HUES48 (cell line): ENCODE data around the gene MAPK14.

Experiments
- H3K27ac ChIP-seq: one replicate; pipeline ENCODE4 v1.7.0; 2013; ENCODE audit warnings: low read depth, low read length, inconsistent platforms
- H3K27me3 ChIP-seq: 2 replicates; pipeline ENCODE4 v1.6.1; 2013; ENCODE audit warnings: mild to moderate bottlenecking, low read length; ENCODE audit not compliant: control insufficient read depth, insufficient read depth
- H3K36me3 ChIP-seq: 2 replicates; pipeline ENCODE4 v1.6.1; 2013; ENCODE audit warnings: low read length; ENCODE audit not compliant: control insufficient read depth, insufficient read depth
- H3K4me1 ChIP-seq: 2 replicates; pipeline ENCODE4 v1.6.1; 2013; ENCODE audit warnings: mild to moderate bottlenecking, low read length; ENCODE audit not compliant: control insufficient read depth, insufficient read depth
- H3K4me3 ChIP-seq: 2 replicates; pipeline ENCODE4 v1.5.1; 2013; ENCODE audit warnings: mild to moderate bottlenecking, low read depth, low read length
- H3K9ac ChIP-seq: 2 replicates; pipeline ENCODE4 v1.6.1; 2013; ENCODE audit warnings: mild to moderate bottlenecking, low read depth, low read length, moderate library complexity
- H3K9me3 ChIP-seq: 2 replicates; pipeline ENCODE4 v1.6.1; 2013; ENCODE audit warnings: low read length; ENCODE audit not compliant: control insufficient read depth, insufficient read depth

MAPK14 gene

DNA sequence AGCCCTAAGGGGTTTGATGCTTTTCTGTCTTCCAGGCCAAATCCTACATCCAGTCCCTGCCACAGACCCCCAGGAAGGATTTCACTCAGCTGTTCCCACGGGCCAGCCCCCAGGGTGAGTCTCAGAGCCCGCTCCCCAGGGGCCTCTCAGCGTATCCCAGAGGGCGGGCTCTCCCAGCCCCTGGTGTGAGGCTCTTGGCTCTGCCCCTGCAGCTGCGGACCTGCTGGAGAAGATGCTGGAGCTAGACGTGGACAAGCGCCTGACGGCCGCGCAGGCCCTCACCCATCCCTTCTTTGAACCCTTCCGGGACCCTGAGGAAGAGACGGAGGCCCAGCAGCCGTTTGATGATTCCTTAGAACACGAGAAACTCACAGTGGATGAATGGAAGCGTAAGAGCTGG lies 111.1 kb downstream of the MAPK14 start:
- Histone ChIP-seq H3K27me3 (no peaks in the 10 kb centered on the region), H3K9me3 (no peaks in the 10 kb centered on the region), H3K27ac (no peak overlapping the region), H3K9ac (no peak overlapping the region), H3K4me3 (no peak overlapping the region), H3K36me3 (0 out of 2 replicates have a peak, but pooled peaks cover 7% of the 10 kb centered on the region), H3K4me1 (peaks cover 10% of the 10 kb centered on the region)

DNA sequence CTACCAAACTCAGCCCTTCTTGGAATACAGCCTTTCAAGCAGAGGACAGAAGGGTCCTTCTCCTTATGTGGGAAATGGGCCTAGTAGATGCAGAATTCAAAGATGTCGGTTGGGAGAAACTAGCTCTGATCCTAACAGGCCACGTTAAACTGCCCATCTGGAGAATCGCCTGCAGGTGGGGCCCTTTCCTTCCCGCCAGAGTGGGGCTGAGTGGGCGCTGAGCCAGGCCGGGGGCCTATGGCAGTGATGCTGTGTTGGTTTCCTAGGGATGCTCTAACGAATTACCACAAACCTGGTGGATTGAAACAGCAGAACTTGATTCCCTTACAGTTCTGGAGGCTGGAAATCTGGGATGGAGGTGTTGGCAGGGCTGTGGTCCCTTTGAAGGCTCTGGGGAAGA lies 111.8 kb downstream of the MAPK14 start:
- peaks cover 10% of the 10 kb centered on the region for H3K4me1 ChIP-seq
- H3K4me3 ChIP-seq, result no peak overlapping the region
- no peak overlapping the region for H3K27ac ChIP-seq
- H3K9me3 ChIP-seq, result no peaks in the 10 kb centered on the region
- no peaks in the 10 kb centered on the region for H3K27me3 ChIP-seq
- no peak overlapping the region for H3K9ac ChIP-seq
- H3K36me3 ChIP-seq, result 0 out of 2 replicates have a peak, but pooled peaks cover 7% of the 10 kb centered on the region

DNA sequence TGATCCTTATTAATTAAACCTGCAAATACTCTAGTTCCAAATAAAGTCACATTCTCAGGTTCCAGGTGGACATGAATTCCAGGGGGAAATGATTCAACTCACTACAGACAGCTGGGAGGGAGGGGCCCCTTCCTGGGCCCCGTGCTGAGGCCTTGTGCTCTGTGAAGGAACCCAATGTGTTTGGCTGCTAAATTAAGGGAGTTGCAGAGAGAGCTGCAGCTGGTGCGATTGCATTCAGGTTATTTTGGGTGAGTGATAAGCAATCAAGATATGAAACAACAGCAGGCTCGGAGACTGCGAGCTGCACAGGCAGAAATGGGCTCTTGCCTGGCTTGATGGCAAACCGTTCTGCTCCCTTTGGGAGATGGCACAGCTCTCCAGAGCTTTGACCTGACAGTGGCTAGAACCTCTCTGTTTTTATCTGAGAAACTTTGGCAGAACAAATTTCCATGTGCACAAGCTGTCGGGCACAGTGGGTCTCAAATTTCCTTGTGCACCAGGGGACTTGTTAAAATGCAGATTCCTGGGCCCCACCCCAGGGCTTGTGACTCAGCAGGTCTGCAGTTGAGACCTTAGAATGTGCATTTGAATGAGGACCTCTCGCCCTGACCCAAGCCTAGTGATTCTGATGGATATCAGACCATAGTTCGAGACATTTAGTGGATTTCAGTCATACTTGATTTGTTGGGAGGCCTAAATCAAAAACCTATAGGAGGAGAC lies 112.5 kb downstream of the MAPK14 start:
- H3K27ac ChIP-seq, result no peak overlapping the region
- no peaks in the 10 kb centered on the region for H3K9me3 ChIP-seq
- no peaks in the 10 kb centered on the region for H3K27me3 ChIP-seq
- H3K4me3 ChIP-seq, result no peak overlapping the region
- no peak overlapping the region for H3K9ac ChIP-seq
- H3K4me1 ChIP-seq, result peaks cover 10% of the 10 kb centered on the region
- H3K36me3 ChIP-seq, result 0 out of 2 replicates have a peak, but pooled peaks cover 7% of the 10 kb centered on the region

DNA sequence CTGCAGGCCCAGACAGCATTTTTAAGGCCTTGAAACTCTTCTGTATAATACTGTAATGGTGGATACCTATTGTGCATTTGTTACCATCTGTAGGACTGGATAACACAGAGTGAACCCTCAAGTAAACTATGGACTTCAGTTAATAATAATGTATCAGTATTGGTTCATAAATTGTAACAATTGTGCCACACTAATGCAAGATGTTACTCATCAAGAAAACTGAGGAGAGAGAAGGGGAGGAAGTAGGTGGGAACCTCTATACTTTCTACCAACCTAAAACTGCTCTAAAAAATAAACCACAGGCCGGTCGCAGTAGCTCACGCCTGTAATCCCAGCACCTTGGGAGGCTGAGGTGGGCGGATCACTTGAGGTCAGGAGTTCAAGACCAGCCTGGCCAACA lies 113.5 kb downstream of the MAPK14 start:
- H3K4me1 ChIP-seq, result peaks cover 10% of the 10 kb centered on the region
- 0 out of 2 replicates have a peak, but pooled peaks cover 7% of the 10 kb centered on the region for H3K36me3 ChIP-seq
- no peak overlapping the region for H3K9ac ChIP-seq
- H3K27me3 ChIP-seq, result no peaks in the 10 kb centered on the region
- H3K27ac ChIP-seq, result no peak overlapping the region
- no peak overlapping the region for H3K4me3 ChIP-seq
- H3K9me3 ChIP-seq, result no peaks in the 10 kb centered on the region

DNA sequence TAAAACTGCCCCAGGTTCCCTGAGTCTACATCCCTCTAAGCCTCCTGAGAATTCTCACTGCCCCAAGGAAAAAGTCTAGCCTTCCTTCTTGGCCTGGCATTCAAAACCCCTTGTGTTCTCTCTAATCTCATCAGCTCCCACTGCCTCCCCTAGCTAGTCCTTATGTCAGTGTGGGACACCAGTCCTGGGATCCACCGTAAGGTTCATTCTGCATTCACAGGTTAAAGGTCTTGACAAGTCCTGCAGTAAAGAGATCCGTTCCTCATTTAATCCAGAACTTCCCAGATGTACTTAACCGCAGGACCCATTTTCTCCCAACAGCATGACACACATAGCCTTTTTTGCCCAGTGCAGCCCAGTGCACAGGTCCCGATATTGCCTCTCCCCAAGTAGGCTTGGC lies 114.4 kb downstream of the MAPK14 start:
- H3K27me3 ChIP-seq, result no peaks in the 10 kb centered on the region
- no peak overlapping the region for H3K4me3 ChIP-seq
- no peak overlapping the region for H3K9ac ChIP-seq
- H3K27ac ChIP-seq, result no peak overlapping the region
- H3K36me3 ChIP-seq, result 0 out of 2 replicates have a peak, but pooled peaks cover 3% of the 10 kb centered on the region
- no peaks in the 10 kb centered on the region for H3K9me3 ChIP-seq
- peaks cover 10% of the 10 kb centered on the region for H3K4me1 ChIP-seq

DNA sequence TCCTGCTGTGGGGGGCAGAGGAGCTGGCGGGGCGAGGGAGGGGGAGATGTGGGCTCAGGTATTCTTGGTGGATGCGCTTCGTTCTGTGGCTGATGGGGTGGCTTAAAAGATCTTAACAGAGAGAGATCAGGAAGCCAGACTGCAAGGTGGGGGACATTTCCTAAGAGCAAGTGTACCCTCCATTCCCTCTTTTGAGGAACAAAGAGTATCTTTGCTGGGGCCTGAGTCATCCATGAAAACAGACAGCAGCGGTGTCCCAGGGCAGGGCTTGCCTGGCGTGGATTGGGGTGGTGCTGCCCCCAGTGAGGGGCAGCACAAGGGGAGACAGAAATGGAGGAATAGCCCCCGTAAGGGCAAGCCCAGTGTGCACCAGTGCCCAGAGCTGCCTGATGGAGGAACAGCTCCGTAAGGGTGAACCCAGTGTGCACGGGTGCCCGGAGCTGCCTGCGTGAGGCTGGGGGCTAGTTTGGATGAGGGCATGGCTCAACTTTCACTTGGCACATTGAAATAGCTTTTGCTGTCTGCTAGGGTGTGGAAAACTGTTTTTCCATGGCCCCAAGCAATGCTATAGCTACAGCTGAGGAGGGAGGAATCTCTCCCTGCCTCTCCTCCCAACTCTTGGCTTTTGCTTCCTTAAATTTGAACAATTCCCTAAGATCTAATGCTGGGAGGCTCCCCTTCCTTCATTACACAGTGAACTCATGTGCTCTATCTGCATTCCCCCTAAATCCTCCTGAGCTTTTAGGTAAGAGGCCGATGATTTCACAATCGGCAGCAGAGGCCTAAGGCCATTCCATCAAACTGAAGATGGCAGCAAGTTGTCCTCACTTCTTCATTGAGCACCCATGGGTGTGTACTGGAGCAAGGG lies 115.6 kb downstream of the MAPK14 start:
- Histone ChIP-seq H3K27ac (no peak overlapping the region), H3K9me3 (no peaks in the 10 kb centered on the region), H3K9ac (no peak overlapping the region), H3K27me3 (no peaks in the 10 kb centered on the region), H3K4me3 (no peak overlapping the region), H3K36me3 (0 out of 2 replicates have a peak, but pooled peaks cover 2% of the 10 kb centered on the region), H3K4me1 (peaks cover 10% of the 10 kb centered on the region)

DNA sequence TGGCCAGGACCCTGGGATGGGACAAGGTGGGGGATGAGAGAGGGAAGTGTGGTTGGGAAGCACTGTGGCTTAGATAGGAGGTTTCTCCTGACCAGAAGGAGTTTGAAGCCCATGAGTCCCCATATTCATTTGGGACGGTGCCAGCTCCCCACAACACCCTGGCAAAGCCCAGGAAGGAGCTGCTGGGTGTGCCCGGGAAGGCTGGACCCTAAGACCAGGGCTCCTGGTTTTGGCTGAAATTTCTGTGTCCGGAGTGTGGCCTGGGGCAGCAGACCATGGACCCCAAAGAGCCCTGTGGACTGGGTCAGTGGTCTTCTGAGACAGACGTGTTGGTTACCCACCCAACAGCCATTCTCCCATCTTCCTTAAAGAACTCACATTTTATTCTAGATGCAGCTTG lies 117.9 kb downstream of the MAPK14 start:
- Histone ChIP-seq H3K36me3 (no peaks in the 10 kb centered on the region), H3K4me3 (no peak overlapping the region), H3K27ac (no peak overlapping the region), H3K4me1 (peaks cover under 1% of the 10 kb centered on the region), H3K9ac (no peak overlapping the region), H3K9me3 (no peaks in the 10 kb centered on the region), H3K27me3 (no peaks in the 10 kb centered on the region)

DNA sequence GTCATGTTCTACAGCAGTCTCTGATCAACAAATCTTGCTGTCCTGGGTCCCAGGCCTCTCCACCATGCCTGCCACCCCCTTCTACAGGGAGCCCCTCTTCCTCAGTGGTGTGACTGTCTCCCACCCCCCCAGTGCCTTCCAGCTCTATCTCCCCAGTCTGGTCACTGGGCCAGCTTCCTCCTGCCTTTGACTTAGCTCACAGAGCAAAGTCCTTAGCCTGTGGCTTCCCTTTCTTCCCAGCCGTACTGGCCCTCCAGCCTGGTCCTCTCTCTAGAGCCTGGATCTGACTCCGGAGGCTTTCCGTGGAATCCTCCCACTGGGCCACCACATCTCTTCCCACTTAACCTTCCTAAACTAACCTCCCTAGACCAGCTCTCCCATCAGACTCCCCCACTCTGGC lies 119.7 kb downstream of the MAPK14 start:
- Histone ChIP-seq H3K27me3 (no peaks in the 10 kb centered on the region), H3K4me3 (no peak overlapping the region), H3K27ac (no peak overlapping the region), H3K9ac (no peak overlapping the region), H3K36me3 (no peaks in the 10 kb centered on the region), H3K4me1 (no peaks in the 10 kb centered on the region), H3K9me3 (no peaks in the 10 kb centered on the region)

DNA sequence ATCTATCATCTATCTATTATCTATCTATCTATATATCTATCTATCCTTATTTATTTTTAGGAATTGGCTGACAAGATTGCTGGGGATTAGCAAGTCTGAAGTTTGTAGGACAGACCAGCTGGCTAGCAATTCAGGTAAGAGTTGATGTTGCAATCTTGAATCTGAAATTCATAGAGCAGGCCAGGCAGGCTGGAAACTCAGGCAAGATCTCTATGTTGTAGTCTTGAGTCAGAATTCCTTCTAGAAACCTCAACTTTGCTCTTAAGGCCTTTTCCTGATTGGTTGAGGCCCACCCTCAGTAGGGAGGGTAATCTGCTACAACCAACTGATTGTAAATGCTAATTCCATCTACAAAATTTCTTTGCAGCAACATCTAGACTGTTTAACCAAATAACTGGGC lies 121.9 kb downstream of the MAPK14 start:
- Histone ChIP-seq H3K27me3 (no peaks in the 10 kb centered on the region), H3K27ac (no peak overlapping the region), H3K9ac (no peak overlapping the region), H3K4me3 (no peak overlapping the region), H3K4me1 (no peaks in the 10 kb centered on the region), H3K36me3 (no peaks in the 10 kb centered on the region), H3K9me3 (no peaks in the 10 kb centered on the region)

DNA sequence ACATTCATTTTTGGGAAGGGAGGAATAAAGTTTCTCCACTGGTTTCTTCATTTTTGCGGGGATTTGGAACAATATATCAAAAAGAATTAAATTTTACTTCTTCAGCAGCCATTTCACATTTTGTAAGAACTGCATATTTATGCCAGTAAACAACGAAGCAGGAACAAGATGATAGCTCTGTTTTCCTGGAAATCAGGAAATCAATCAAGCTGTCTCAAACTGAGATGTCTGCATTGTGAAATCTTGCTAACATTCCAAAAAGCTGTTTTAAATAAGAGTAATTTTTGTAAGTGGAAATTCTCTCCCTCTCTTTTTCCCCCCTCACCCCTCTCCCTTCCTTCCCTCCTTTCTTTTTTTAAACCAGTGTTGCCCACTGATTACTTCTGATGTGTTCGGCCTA lies 122.7 kb downstream of the MAPK14 start:
- Histone ChIP-seq H3K27me3 (no peaks in the 10 kb centered on the region), H3K36me3 (no peaks in the 10 kb centered on the region), H3K27ac (no peak overlapping the region), H3K9me3 (0 out of 2 replicates have a peak, but pooled peaks cover 1% of the 10 kb centered on the region), H3K4me3 (no peak overlapping the region), H3K4me1 (no peaks in the 10 kb centered on the region), H3K9ac (no peak overlapping the region)

DNA sequence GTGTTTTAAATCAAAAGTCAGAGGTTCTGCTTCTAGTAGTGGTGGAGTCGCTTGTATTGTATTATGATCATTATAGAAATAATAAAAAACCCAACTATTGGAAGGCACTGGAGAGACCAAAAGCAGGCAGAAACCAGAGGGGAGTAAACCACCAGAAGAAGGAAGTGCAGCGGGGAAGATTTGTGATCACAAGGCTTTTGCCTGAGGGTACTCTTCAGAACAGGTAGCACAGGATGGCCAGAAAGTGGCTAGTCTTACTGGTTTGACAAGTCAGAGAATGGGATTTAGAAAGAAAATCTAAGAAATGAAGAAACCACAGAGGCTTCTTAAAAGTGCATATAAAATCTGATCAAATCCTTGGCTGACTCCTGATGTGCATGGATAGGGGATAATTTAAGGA lies 126.7 kb downstream of the MAPK14 start:
- H3K36me3 ChIP-seq, result no peaks in the 10 kb centered on the region
- H3K27ac ChIP-seq, result no peak overlapping the region
- H3K4me1 ChIP-seq, result no peaks in the 10 kb centered on the region
- H3K9ac ChIP-seq, result no peak overlapping the region
- H3K27me3 ChIP-seq, result no peaks in the 10 kb centered on the region
- no peak overlapping the region for H3K4me3 ChIP-seq
- H3K9me3 ChIP-seq, result peaks cover 6% of the 10 kb centered on the region; the same call in 1 of the 2 replicates
